SK-N-SH (cell line): ENCODE results near the gene SNRPB2. TPM values are rescaled to one million over a fixed set of nuclear protein-coding genes. Genes with fewer than 3 reads are reported as not detected.

Source experiments
- CTCF ChIA-PET: fragments of 300-600, 350-600 bp; formaldehyde crosslinking; extraction: SDS; loops from one replicate; lab custom pipeline; 2021; lab: Yijun Ruan, JAX
- POLR2A ChIA-PET: fragments of 350-600 bp; sonication (Branson Sonifier 250); formaldehyde crosslinking; extraction: SDS; loops from one replicate; lab custom pipeline; 2020; ENCODE audit warnings: antibody characterized with exemption, inconsistent platforms; lab: Yijun Ruan, JAX
- DNase-seq: peaks from one replicate; pipeline ENCODE4 v3.0.0; 2012
- H2AFZ ChIP-seq: fragments of 200-600 bp; sonication (generic); 2 replicates; pipeline ENCODE4 v1.8.1; 2016; ENCODE audit warnings: antibody characterized with exemption, mild to moderate bottlenecking, low read depth
- H3F3A ChIP-seq: fragments of 200-600 bp; sonication (generic); replicated peaks from 2 replicates; pipeline ENCODE3; 2016; ENCODE audit warnings: antibody characterized with exemption, mild to moderate bottlenecking; ENCODE audit not compliant: insufficient read depth
- H3K27ac ChIP-seq, 2 experiments: fragments of 200-500 bp in 1 of 2; fragments of 200-600 bp in 1 of 2; sonication (Bioruptor generic) in 1 of 2; sonication (generic), shearing (Covaris generic) in 1 of 2; 2 replicates each; pipeline versions ENCODE4 v1.5.1 to v1.6.1; 2014 to 2016; ENCODE audit warnings: low read depth in 2 of 2, inconsistent platforms in 1 of 2, low read length in 1 of 2, mild to moderate bottlenecking in 1 of 2, mixed read lengths in 1 of 2
- H3K27me3 ChIP-seq: fragments of 200-600 bp; sonication (generic), shearing (Covaris generic); 2 replicates; pipeline ENCODE4 v1.6.1; 2016; ENCODE audit warnings: mixed run types; ENCODE audit not compliant: insufficient read depth
- H3K36me3 ChIP-seq, 2 experiments: fragments of 200-500 bp in 1 of 2; fragments of 200-600 bp in 1 of 2; sonication (Bioruptor generic) in 1 of 2; sonication (generic) in 1 of 2; replicated peaks in 1 of 2; 2 replicates each; pipeline versions ENCODE3 to v1.5.1; 2014 to 2016; ENCODE audit warnings: low read length in 1 of 2, mild to moderate bottlenecking in 1 of 2; ENCODE audit not compliant: insufficient read depth in 2 of 2, control insufficient read depth in 1 of 2
- H3K4me1 ChIP-seq, 2 experiments: fragments of 200-500 bp in 1 of 2; fragments of 200-600 bp in 1 of 2; sonication (Bioruptor generic) in 1 of 2; sonication (generic), shearing (Covaris generic) in 1 of 2; 2 replicates each; pipeline versions ENCODE4 v1.5.1 to v1.6.1; 2014 to 2016; ENCODE audit warnings: low read depth in 1 of 2, low read length in 1 of 2, mixed run types in 1 of 2; ENCODE audit not compliant: insufficient read depth in 2 of 2, control insufficient read depth in 1 of 2
- H3K4me2 ChIP-seq: fragments of 200-600 bp; sonication (generic), shearing (Covaris generic); 2 replicates; pipeline ENCODE4 v1.6.1; 2017; ENCODE audit warnings: mixed run types
- H3K4me3 ChIP-seq, 2 experiments: fragments of 200-500 bp in 1 of 2; fragments of 200-600 bp in 1 of 2; sonication (Bioruptor generic) in 1 of 2; sonication (generic), shearing (Covaris generic) in 1 of 2; 2 replicates each; pipeline versions ENCODE4 v1.5.1 to v1.8.1; 2014 to 2016; ENCODE audit warnings: low read depth in 2 of 2, inconsistent platforms in 1 of 2, low read length in 1 of 2, mild to moderate bottlenecking in 1 of 2, mixed read lengths in 1 of 2, moderate library complexity in 1 of 2
- H3K79me2 ChIP-seq: fragments of 200-600 bp; sonication (generic); 2 replicates; pipeline ENCODE4 v1.8.1; 2017; ENCODE audit warnings: mild to moderate bottlenecking; ENCODE audit not compliant: insufficient read depth
- H3K9ac ChIP-seq: fragments of 200-600 bp; sonication (generic); 2 replicates; pipeline ENCODE4 v1.6.1; 2017; ENCODE audit warnings: mixed run types
- H3K9me2 ChIP-seq: fragments of 200-600 bp; sonication (generic); 2 replicates; pipeline ENCODE4 v1.6.1; 2017; ENCODE audit warnings: mixed run types
- H3K9me3 ChIP-seq: fragments of 200-600 bp; sonication (generic); 2 replicates; pipeline ENCODE4 v1.6.1; 2017; ENCODE audit warnings: mixed run types, mild to moderate bottlenecking, moderate library complexity
- H4K20me1 ChIP-seq: fragments of 200-600 bp; sonication (generic); 2 replicates; pipeline ENCODE4 v1.6.1; 2017; ENCODE audit warnings: mild to moderate bottlenecking, mixed run types; ENCODE audit not compliant: insufficient read depth
- CHD2 ChIP-seq: fragments of 150-350 bp; IDR thresholded peaks from 2 replicates; pipeline ENCODE4 v1.6.1; 2018; ENCODE audit warnings: low read length; ENCODE audit not compliant: partially characterized antibody
- ELF1 ChIP-seq: IDR thresholded peaks from 2 replicates; pipeline ENCODE4 v1.4.0; 2012
- FOSL2 ChIP-seq: IDR thresholded peaks from 2 replicates; pipeline ENCODE4 v1.4.0; 2012; ENCODE audit warnings: low read depth, mild to moderate bottlenecking, moderate library complexity, borderline replicate concordance
- GATA2 ChIP-seq: sonication (generic); formaldehyde crosslinking; IDR thresholded peaks from 2 replicates; pipeline ENCODE4 v1.5.0; 2020; ENCODE audit warnings: mild to moderate bottlenecking, missing genetic modification reagents
- JUND ChIP-seq: IDR thresholded peaks from 2 replicates; pipeline ENCODE4 v1.4.0; 2012
- MEF2A ChIP-seq: IDR thresholded peaks from 2 replicates; pipeline ENCODE4 v1.4.0; 2012; ENCODE audit warnings: low read depth, borderline replicate concordance
- NFIC ChIP-seq: IDR thresholded peaks from 2 replicates; pipeline ENCODE4 v1.4.0; 2012; ENCODE audit warnings: borderline replicate concordance
- RAD21 ChIP-seq: IDR thresholded peaks from 2 replicates; pipeline ENCODE4 v1.6.1; 2012; ENCODE audit warnings: mild to moderate bottlenecking, low read length
- RFX5 ChIP-seq: IDR thresholded peaks from 2 replicates; pipeline ENCODE4 v1.6.1; 2012; ENCODE audit warnings: mild to moderate bottlenecking, improper control_type of control experiment, low read length
- SIN3A ChIP-seq: IDR thresholded peaks from 2 replicates; pipeline ENCODE4 v1.6.1; 2012; ENCODE audit warnings: low read depth, mild to moderate bottlenecking, low read length, moderate library complexity, borderline replicate concordance
- SMC3 ChIP-seq: IDR thresholded peaks from 2 replicates; pipeline ENCODE4 v1.6.1; 2012; ENCODE audit warnings: low read depth, low read length, improper control_type of control experiment
- TAF1 ChIP-seq: IDR thresholded peaks from 2 replicates; pipeline ENCODE4 v1.6.1; 2012; ENCODE audit warnings: low read depth, mild to moderate bottlenecking, low read length, moderate library complexity, borderline replicate concordance
- TEAD4 ChIP-seq: IDR thresholded peaks from 2 replicates; pipeline ENCODE4 v1.4.0; 2012; ENCODE audit warnings: mild to moderate bottlenecking, borderline replicate concordance; ENCODE audit not compliant: insufficient read depth
- YY1 ChIP-seq: IDR thresholded peaks from 2 replicates; pipeline ENCODE4 v1.4.0; 2012; ENCODE audit warnings: low read depth, mild to moderate bottlenecking
- WGBS: methylation state at CpG from one replicate; pipeline ENCODE4 v1.1.6; 2017; ENCODE audit warnings: low lambda C conversion rate; 5-methylcytosine and 5-hydroxymethylcytosine counted together
- polyA plus RNA-seq, 3 experiments: library from polyadenylated mRNA; depleted of rRNA; stranded (reverse); fragments of >200 nt; gene quantifications; 2 replicates each; pipeline ENCODE4 v1.2.3, GENCODE V29; 2012
- TF ChIP-seq, protein P1 (sequence below): fragments of 200-600 bp; sonication (generic); IDR thresholded peaks from 2 replicates; pipeline ENCODE4 v1.6.1; 2017; ENCODE audit warnings: antibody characterized with exemption, mild to moderate bottlenecking, moderate library complexity
- TF ChIP-seq, protein P2 (sequence below): IDR thresholded peaks from 2 replicates; pipeline ENCODE4; 2012
- TF ChIP-seq, protein P3 (sequence below): IDR thresholded peaks from 2 replicates; pipeline ENCODE4 v1.4.0; 2012; ENCODE audit warnings: low read depth, borderline replicate concordance

SNRPB2 gene
- polyA plus RNA-seq, 1 of the 3 experiments (the other 2 are of a cell fraction), result 46.6 TPM

DNA sequence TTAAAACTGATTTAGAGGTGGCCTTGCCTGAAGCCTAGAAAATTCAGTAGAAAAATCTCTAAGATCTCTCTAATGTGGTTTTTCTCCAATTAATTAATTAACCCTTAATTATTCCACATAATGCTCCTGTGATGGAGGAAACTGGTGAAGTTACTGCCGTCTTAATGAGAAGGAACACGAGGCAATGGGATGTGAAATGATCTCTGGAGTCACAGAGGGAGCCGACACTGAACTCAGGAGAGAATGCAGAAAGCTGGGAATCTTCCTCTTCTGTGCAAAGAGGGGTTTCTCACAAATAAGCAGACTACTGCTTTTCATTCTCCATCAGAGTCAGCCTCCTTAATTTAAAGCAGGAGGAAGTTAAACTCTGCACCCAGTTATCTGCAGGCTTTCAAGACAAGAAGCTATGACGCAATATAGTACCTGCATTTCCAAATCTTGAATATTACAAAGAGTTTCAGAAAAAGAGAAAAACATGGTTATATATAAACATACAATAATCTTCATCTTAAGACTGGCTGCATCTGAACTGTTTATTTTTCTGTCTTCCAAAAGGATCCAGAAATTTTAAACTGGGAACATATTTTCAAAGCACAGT lies 18.1 kb upstream of the SNRPB2 start:
- POLR2A ChIA-PET, result no interaction called here
- Histone ChIP-seq H3K9me3 (no peaks in the 10 kb centered on the region), H3K9me2 (no peaks in the 10 kb centered on the region), H3K4me1 (no peaks in the 10 kb centered on the region), H2AFZ (no peak overlapping the region), H3K4me3 (no peak overlapping the region), H4K20me1 (no peaks in the 10 kb centered on the region), H3K4me2 (no peak overlapping the region), H3K79me2 (no peaks in the 10 kb centered on the region), H3K27me3 (no peaks in the 10 kb centered on the region; the same call in 1 of the 2 replicates), H3K27ac (no peak overlapping the region), H3K36me3 (no peaks in the 10 kb centered on the region), H3K9ac (no peak overlapping the region), H3F3A (no peaks in the 10 kb centered on the region)
- 44% methylated on average over 4 of the region's 4 CpGs for WGBS
- DNase-seq, result no peak
- no peak for TF ChIP-seq JUND
- CTCF ChIA-PET, result no interaction called here

DNA sequence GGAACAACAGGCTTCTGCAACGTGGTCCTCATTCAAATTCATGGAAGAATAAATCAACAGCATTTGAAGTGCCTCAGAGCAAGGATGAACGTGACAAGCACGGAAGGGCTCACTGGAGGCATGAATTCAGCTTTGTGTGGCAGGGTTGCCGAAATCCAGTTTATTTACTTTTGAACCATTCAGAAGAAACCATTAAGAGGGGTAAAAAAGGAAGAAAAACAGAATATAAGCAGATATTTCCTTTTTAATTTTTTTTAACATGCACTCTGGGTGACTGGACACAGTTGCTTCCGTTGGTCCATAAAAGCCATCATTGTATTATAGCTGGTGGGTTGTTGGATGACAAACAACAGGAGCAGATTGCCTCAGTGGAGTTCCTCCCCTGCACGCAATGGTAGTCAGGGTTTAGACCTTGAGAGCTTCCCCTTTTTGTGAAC lies 17.3 kb upstream of the SNRPB2 start:
- no peaks in the 10 kb centered on the region for H4K20me1 ChIP-seq
- H3K9me3 ChIP-seq, result no peaks in the 10 kb centered on the region
- H3K4me3 ChIP-seq, result no peak overlapping the region
- no peak overlapping the region for H2AFZ ChIP-seq
- CTCF ChIA-PET, result interaction anchor here (1.5 kb wide), 1 partner anchor 14 kb away, joined by 4 read pairs; no protein-coding TSS in a partner anchor
- WGBS, result 35% methylated on average over 6 of the region's 6 CpGs
- H3K9ac ChIP-seq, result no peak overlapping the region
- H3K27me3 ChIP-seq, result no peaks in the 10 kb centered on the region; the same call in 1 of the 2 replicates
- H3K4me2 ChIP-seq, result no peak overlapping the region
- POLR2A ChIA-PET, result no interaction called here
- no peaks in the 10 kb centered on the region for H3K79me2 ChIP-seq
- H3K27ac ChIP-seq, result no peak overlapping the region
- no peaks in the 10 kb centered on the region for H3K4me1 ChIP-seq
- TF ChIP-seq TAF1, result no peak
- DNase-seq, result no peak
- H3K36me3 ChIP-seq, result no peaks in the 10 kb centered on the region
- no peaks in the 10 kb centered on the region for H3F3A ChIP-seq
- no peaks in the 10 kb centered on the region for H3K9me2 ChIP-seq

DNA sequence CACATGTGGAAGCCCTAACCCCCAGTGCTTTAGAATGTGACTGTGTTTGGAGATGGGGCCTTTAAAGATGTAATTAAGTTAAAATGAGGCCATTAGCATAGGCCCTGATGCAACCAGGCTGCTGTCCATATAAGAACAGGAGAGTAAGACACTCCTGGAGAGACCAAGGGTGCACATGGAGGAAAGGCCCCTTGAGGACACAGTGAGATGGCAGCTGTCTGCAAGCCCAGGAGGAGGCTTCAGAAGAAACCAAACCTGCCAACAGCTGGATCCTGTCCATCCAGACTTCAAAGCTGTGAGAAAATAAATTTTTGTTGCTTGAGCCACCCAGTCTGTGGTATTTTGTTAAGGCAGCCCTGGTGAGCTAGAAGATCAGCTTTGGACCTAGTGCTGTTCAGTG lies 16.8 kb upstream of the SNRPB2 start:
- POLR2A ChIA-PET, result no interaction called here
- Histone ChIP-seq H3K4me3 (no peak overlapping the region), H3F3A (no peaks in the 10 kb centered on the region), H3K4me2 (no peak overlapping the region), H3K79me2 (no peaks in the 10 kb centered on the region), H3K36me3 (no peaks in the 10 kb centered on the region), H3K9ac (no peak overlapping the region), H3K9me2 (no peaks in the 10 kb centered on the region), H3K27me3 (no peaks in the 10 kb centered on the region; the same call in 1 of the 2 replicates), H3K4me1 (no peaks in the 10 kb centered on the region), H3K9me3 (no peaks in the 10 kb centered on the region), H3K27ac (no peak overlapping the region), H2AFZ (no peak overlapping the region), H4K20me1 (no peaks in the 10 kb centered on the region)
- no peak for DNase-seq
- CTCF ChIA-PET, result interaction anchor here (1.5 kb wide), 1 partner anchor 15 kb away, joined by 4 read pairs; no protein-coding TSS in a partner anchor
- TF ChIP-seq GATA2 (CRISPR knock-in tag) (no peak), RFX5 (no peak), ELF1 (no peak), RAD21 (no peak), YY1 (no peak), JUND (no peak), TEAD4 (no peak), FOSL2 (no peak), CHD2 (no peak), NFIC (no peak), SMC3 (no peak), MEF2A (no peak), SIN3A (no peak)
- TF ChIP-seq, protein P1, sequence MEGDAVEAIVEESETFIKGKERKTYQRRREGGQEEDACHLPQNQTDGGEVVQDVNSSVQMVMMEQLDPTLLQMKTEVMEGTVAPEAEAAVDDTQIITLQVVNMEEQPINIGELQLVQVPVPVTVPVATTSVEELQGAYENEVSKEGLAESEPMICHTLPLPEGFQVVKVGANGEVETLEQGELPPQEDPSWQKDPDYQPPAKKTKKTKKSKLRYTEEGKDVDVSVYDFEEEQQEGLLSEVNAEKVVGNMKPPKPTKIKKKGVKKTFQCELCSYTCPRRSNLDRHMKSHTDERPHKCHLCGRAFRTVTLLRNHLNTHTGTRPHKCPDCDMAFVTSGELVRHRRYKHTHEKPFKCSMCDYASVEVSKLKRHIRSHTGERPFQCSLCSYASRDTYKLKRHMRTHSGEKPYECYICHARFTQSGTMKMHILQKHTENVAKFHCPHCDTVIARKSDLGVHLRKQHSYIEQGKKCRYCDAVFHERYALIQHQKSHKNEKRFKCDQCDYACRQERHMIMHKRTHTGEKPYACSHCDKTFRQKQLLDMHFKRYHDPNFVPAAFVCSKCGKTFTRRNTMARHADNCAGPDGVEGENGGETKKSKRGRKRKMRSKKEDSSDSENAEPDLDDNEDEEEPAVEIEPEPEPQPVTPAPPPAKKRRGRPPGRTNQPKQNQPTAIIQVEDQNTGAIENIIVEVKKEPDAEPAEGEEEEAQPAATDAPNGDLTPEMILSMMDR, result no peak
- TF ChIP-seq, protein P2, sequence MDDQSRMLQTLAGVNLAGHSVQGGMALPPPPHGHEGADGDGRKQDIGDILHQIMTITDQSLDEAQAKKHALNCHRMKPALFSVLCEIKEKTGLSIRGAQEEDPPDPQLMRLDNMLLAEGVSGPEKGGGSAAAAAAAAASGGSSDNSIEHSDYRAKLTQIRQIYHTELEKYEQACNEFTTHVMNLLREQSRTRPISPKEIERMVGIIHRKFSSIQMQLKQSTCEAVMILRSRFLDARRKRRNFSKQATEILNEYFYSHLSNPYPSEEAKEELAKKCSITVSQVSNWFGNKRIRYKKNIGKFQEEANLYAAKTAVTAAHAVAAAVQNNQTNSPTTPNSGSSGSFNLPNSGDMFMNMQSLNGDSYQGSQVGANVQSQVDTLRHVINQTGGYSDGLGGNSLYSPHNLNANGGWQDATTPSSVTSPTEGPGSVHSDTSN, result no peak
- TF ChIP-seq, protein P3, sequence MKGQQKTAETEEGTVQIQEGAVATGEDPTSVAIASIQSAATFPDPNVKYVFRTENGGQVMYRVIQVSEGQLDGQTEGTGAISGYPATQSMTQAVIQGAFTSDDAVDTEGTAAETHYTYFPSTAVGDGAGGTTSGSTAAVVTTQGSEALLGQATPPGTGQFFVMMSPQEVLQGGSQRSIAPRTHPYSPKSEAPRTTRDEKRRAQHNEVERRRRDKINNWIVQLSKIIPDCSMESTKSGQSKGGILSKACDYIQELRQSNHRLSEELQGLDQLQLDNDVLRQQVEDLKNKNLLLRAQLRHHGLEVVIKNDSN, result no peak
